ENCODE results near the gene DPT.

DPT gene

GRCh38 chr1:168755800-168756418 lies 26.9 kb upstream of the DPT start:
- DNase-seq, result no peak
- TF ChIP-seq POLR2A (IDR thresholded peaks at IDR 0.05; ENCODE audit: low read length) (no peak), GATA1 (IDR thresholded peaks at IDR 0.05; ENCODE audit: low read depth, low read length) (no peak)

DNA sequence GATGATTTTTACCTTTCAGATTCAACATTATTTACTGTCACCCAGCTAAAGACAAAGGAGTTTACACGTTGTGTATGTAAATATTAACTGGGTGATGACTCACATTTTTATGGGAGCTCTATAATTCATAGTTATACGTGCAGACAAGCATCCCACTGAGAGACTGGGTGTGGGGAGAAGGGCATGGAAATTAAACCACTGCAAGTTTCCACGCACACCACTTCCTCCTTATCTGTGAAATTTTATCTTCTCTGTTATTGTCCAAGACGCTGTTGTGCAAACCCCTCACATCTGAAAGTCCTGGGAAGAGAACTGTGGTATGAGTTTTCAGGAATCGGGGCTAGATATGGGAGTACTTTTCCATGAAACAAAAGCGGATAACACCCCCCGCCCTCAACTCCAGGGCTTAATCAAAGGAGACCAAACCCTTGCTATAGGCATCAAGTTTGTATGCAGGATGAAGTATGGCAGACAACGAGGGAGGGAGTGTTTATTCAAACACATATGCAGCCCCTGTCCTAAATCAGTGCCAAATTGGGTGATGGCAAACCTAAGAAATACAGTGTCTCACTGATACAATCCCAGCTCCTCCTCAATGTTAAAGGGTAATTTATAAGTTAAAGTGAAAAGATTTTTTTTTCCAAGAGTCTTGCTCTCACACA lies 23.3 kb upstream of the DPT start:
- no peak for DNase-seq

DNA sequence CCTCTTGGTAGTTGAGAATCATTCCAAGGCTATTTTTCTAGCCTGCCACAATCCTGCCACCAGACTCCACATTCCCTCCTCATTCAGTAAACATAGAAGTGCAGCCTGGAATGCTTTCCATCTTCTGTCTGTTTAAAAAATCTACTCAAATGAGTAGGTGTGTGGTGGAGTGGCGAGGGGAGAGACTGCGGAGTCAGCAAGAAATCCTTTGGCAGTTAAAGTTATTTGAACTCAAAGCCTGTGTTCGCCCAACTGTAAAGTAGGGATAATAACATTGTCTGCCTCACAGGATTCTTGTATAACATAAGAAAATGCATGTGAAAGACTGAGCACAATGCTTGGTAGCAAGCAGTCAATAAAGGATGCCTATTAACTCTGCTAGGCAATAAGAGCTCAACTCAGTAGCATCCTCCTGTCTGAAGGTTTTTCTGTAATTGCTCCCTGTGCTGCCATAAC lies 22.2 kb upstream of the DPT start:
- TF ChIP-seq GATA1 (IDR thresholded peaks at IDR 0.05; ENCODE audit: low read depth, low read length) (no peak), POLR2A (IDR thresholded peaks at IDR 0.05; ENCODE audit: low read length) (no peak)
- DNase-seq, result no peak

More for the DNA sequence above, 23.3 kb upstream of the DPT start:
- TF ChIP-seq POLR2A (IDR thresholded peaks at IDR 0.05; ENCODE audit: low read length) (no peak), GATA1 (IDR thresholded peaks at IDR 0.05; ENCODE audit: low read depth, low read length) (no peak)

DNA sequence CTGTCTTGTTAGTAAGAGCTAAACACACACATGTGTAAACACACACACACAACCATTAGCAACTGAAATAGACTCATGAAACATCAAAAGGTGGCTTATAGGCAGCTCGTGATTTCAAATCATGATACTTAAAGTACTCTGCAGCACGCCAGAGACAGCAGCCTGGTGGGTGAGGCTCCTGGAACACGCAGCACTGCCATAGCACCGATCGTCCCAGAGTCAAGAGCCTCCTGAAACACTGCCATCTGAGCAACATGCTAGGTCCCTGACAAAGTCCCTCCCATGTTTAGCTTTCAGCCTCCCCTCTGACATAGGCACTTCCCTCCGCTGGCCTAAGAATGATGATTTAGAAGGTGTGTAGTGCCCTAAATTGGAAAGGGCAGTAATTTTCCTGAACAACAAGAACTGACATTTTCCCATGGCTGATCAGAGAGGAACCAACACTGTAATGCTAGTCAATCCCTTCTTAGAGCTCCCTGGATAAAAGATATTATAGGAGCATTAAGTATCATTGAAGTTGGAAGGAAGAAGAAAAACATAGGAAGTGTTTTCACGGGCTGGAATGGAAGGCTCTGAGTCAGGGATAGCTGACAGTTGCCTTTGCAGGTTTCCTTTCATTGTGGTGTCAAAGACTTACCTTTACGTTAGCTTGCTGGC lies 14.1 kb upstream of the DPT start:
- DNase-seq, result no peak
- TF ChIP-seq GATA1 (IDR thresholded peaks at IDR 0.05; ENCODE audit: low read depth, low read length) (no peak), POLR2A (IDR thresholded peaks at IDR 0.05; ENCODE audit: low read length) (no peak)

DNA sequence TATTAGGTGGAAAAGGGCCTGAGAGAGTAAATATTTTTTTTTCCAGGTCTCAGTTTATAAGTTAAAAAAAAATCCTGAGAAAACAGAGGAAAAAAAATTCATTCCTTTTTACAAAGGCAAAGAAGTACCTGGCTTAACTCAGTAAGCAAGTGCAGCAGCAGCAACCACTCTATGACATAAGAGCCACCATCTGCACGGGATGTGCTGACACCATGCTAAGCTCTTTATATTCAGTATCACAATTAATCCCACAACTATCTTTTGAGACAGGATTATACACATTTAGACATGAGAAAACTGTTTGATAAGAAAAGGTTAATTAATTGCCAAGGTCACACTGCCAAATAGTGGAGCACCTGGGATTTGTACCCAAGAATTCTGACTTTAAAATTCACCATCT lies 13.4 kb upstream of the DPT start:
- no peak for DNase-seq
- TF ChIP-seq GATA1 (IDR thresholded peaks at IDR 0.05; ENCODE audit: low read depth, low read length) (no peak), POLR2A (IDR thresholded peaks at IDR 0.05; ENCODE audit: low read length) (no peak)

DNA sequence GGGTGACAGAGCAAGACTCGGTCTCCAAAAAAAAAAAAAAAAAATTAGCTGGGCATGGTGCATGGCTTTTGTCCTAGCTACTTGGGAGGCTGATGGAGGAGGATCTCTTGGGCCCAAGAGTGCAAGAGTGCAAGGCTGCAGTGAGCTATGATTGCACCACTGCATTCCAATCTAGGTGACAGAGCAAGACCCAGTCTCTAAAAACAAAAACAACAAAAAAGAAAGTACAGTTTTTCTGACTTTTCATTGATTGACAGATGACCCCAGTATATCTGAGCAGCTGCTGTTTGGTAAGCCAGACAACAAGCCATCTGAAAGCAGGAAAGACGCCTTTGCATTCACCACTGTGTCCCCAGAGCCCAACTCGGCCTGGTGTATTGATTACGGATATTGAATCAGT lies 10.9 kb upstream of the DPT start:
- DNase-seq, result no peak
- no peak for TF ChIP-seq POLR2A (IDR thresholded peaks at IDR 0.05; ENCODE audit: low read length)

DNA sequence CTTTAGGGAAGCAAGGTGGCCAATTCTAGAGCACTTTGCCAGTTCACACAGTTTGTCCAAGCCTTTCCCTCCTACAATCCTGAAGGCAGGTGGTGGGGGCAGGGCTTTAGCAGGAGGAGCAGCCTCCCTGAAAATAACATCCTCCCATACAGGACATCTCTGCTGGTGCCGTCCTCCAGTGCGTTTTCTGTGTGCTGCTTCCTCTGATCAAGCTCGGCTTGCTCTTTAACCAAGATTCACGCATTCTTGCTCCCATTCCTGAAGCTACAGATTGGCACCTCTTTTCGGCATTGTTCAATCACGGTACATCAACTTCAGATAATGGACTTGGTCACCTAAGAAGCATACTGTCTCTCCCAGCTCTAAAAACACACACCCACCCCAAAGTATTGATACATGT lies 7.5 kb upstream of the DPT start:
- DNase-seq, result no peak
- TF ChIP-seq POLR2A (IDR thresholded peaks at IDR 0.05; ENCODE audit: low read length) (no peak), GATA1 (IDR thresholded peaks at IDR 0.05; ENCODE audit: low read depth, low read length) (no peak)

DNA sequence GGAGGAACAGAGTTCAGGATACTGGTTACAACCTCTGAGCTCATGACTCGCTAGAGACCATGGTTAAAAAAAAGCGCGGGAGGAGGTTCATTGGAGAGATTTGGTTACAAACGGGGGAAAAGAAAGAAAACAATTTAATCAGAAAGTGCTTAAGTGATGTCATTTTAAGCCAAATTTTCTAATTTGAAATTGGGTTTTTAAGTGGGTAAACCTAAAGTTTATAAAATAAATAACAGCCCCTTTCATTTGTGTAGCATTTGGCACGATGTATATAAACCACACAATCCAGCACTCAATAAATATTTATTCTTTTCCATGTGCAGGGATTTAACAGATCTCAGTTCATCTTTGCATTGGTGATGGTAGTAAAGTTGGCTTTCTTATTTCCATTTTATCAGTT lies 7.0 kb upstream of the DPT start:
- no peak for TF ChIP-seq GATA1 (IDR thresholded peaks at IDR 0.05; ENCODE audit: low read depth, low read length)
- no peak for TF ChIP-seq POLR2A (IDR thresholded peaks at IDR 0.05; ENCODE audit: low read length)
- no peak for DNase-seq

DNA sequence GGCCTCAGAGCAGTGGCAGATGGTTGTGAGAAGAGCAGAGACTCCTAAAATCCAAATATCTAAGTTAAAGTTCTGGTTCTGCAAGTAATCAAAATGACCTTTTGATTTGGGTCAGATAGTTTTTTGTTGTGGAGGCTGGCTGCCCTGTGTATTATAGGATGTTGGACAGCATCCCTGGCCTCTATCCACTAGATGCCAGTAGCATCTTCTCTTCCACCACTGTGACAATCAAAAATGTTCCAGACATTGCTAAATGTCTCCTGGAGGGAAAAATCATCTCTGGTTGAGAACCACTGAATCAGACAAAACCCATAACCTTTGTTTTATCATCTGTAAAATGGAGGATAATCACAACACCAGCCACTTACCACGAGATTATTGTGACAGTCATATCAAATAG lies 5.9 kb upstream of the DPT start:
- no peak for TF ChIP-seq GATA1 (IDR thresholded peaks at IDR 0.05; ENCODE audit: low read depth, low read length)
- no peak for TF ChIP-seq POLR2A (IDR thresholded peaks at IDR 0.05; ENCODE audit: low read length)
- no peak for DNase-seq

DNA sequence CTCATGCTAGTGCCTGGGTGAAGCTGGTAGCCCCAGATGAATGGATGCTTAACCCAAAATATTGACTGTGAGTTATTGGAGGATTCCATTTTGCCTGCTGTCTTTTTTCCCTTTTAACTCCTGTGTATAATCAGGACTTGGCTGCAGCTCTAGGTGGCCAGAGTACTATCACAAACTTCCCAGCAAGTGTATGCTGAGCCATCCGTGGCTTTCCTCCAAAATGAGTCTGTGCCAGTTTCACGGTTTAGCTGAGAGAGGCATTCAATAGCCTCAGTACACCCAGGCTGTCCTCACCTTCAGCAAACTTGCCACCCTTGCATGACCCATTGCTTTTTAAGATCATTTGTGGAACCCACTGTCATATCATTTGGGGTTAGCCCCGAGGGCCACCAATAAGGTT lies 5.3 kb upstream of the DPT start:
- no peak for TF ChIP-seq POLR2A (IDR thresholded peaks at IDR 0.05; ENCODE audit: low read length)
- no peak for TF ChIP-seq GATA1 (IDR thresholded peaks at IDR 0.05; ENCODE audit: low read depth, low read length)
- no peak for DNase-seq

DNA sequence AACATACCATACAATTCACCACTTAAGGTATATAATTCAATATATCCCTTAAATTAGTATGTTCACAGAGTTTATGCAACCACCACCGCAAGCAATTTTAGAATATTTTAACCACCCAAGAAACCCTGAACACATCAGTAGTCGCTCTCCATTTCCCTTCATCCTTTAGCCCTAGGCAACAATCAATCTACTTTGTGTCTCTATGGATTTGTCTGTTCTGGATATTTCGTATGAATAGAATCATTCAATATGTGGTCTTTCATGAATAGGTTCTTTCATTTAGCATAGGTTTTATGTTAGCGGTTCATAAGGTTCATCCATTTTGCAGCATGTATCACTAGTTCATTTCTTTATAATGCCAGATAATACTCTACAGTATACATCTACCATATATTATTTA lies 4.2 kb upstream of the DPT start:
- TF ChIP-seq POLR2A (IDR thresholded peaks at IDR 0.05; ENCODE audit: low read length), result no peak
- no peak for TF ChIP-seq GATA1 (IDR thresholded peaks at IDR 0.05; ENCODE audit: low read depth, low read length)
- no peak for DNase-seq

DNA sequence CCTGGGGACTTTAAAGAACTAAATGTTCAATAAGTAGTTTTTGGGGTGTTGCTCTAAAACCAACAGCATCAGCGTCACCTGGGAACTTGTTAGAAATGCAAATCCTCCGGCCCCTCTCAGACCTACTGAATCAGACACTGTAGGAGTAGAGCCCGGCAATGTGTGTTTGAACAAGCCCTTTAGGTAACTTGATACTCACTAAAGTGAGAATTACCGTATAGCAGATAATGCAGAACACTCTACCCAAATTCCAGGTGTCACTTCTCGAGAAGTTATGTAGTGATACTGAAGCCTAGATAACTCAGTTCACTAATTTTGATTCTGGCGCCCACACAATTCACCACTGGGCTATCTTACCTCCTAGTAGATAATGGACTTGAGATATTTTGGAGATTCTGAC lies 3.7 kb upstream of the DPT start:
- TF ChIP-seq POLR2A (IDR thresholded peaks at IDR 0.05; ENCODE audit: low read length), result no peak
- TF ChIP-seq GATA1 (IDR thresholded peaks at IDR 0.05; ENCODE audit: low read depth, low read length), result no peak
- no peak for DNase-seq

DNA sequence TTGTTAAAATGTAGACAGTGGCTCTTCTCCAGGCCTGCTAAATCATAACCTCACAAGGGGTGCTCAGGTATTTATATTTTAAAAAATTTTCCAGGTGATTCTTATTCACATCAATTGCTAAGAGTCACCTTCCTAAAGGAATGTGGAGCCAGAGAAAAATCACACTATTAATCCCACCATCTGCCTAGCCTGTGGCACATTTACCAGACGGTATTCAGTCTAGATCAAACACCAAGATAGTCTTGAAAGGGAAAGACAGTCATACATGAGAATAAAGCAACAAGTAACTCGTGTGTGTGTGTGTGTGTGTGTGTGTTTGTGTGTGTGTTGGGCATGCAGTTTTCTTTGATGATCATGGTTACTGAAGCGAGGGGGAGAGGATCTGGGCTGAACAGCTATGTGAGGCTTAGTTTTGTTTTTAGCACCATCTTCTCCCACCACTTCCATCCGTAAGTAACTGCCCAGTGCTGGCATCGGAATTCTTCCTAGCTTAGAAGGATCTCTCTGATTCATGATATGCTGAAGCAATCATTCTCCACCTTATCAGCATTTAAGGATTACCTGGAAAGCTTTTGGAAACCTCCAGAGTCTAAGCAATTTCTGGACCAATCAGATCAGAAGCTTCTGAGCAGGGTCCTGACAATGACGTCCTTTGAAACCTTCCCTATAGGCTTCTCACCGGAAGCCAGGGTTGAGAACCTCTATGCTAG lies 2.4 kb upstream of the DPT start:
- TF ChIP-seq GATA1 (IDR thresholded peaks at IDR 0.05; ENCODE audit: low read depth, low read length) (no peak), POLR2A (IDR thresholded peaks at IDR 0.05; ENCODE audit: low read length) (no peak)
- no peak for DNase-seq

- DNase-seq, result no peak
Measured at GRCh38 chr1:168729405-168729802, 398 bp upstream of the DPT start.

More at GRCh38 chr1:168729405-168729802, 398 bp upstream of the DPT start:
- TF ChIP-seq GATA1 (IDR thresholded peaks at IDR 0.05; ENCODE audit: low read depth, low read length) (no peak), POLR2A (IDR thresholded peaks at IDR 0.05; ENCODE audit: low read length) (no peak)
